DOHH2 (cell line): Measurements from ENCODE around the gene FBXL13.

Experiments used
- H3F3A ChIP-seq: fragments of 200-600 bp; sonication (generic), shearing (Covaris generic); 2 replicates; pipeline ENCODE4 v1.6.0; 2016; ENCODE audit warnings: antibody characterized with exemption, mild to moderate bottlenecking; ENCODE audit not compliant: control insufficient read depth, insufficient read depth
- H3K27ac ChIP-seq: fragments of 200-600 bp; sonication (generic); 2 replicates; pipeline ENCODE4 v1.5.1; 2014; ENCODE audit warnings: low read depth, mild to moderate bottlenecking, low read length, moderate library complexity
- H3K27me3 ChIP-seq: fragments of 200-600 bp; sonication (generic); 2 replicates; pipeline ENCODE4 v1.6.1; 2014; ENCODE audit warnings: mild to moderate bottlenecking, low read length, mixed read lengths; ENCODE audit not compliant: control insufficient read depth
- H3K36me3 ChIP-seq: fragments of 200-600 bp; sonication (generic); 2 replicates; pipeline ENCODE4 v1.6.1; 2014; ENCODE audit warnings: mild to moderate bottlenecking, low read length, moderate library complexity, mixed read lengths; ENCODE audit not compliant: control insufficient read depth
- H3K4me1 ChIP-seq: fragments of 200-600 bp; sonication (generic); 2 replicates; pipeline ENCODE4 v1.6.1; 2014; ENCODE audit warnings: mild to moderate bottlenecking, low read length, mixed read lengths; ENCODE audit not compliant: control insufficient read depth
- H3K4me2 ChIP-seq: fragments of 200-600 bp; sonication (generic); 2 replicates; pipeline ENCODE4 v1.6.0; 2014; ENCODE audit warnings: mild to moderate bottlenecking, low read length, moderate library complexity
- H3K4me3 ChIP-seq: fragments of 200-600 bp; sonication (generic); 2 replicates; pipeline ENCODE4 v1.5.1; 2014; ENCODE audit warnings: mild to moderate bottlenecking, low read length, mixed read lengths
- H3K79me2 ChIP-seq: fragments of 200-600 bp; sonication (generic); 2 replicates; pipeline ENCODE4 v1.6.1; 2014; ENCODE audit warnings: mild to moderate bottlenecking, low read length, mixed read lengths; ENCODE audit not compliant: control insufficient read depth
- H3K9me2 ChIP-seq: fragments of 200-600 bp; sonication (generic); replicated peaks from 2 replicates; pipeline ENCODE4 v1.6.1; 2014; ENCODE audit warnings: mild to moderate bottlenecking, low read length, mixed read lengths; ENCODE audit not compliant: control insufficient read depth
- H3K9me3 ChIP-seq: fragments of 200-600 bp; sonication (generic); 2 replicates; pipeline ENCODE4 v1.6.1; 2014; ENCODE audit warnings: antibody characterized with exemption, low read length, mixed read lengths; ENCODE audit not compliant: control insufficient read depth, insufficient read depth
- H4K20me1 ChIP-seq: fragments of 200-600 bp; sonication (generic); 2 replicates; pipeline ENCODE4 v1.6.0; 2014; ENCODE audit warnings: low read depth, mild to moderate bottlenecking, antibody characterized with exemption, low read length, moderate library complexity; ENCODE audit not compliant: control insufficient read depth, insufficient read depth
- EZH2phosphoT487 ChIP-seq: fragments of 200-600 bp; sonication (generic); IDR thresholded peaks from 2 replicates; pipeline ENCODE4 v1.6.1; 2017; ENCODE audit warnings: borderline replicate concordance, mild to moderate bottlenecking, antibody characterized with exemption, low read length, moderate library complexity, mixed read lengths
- TF ChIP-seq, protein P1 (sequence below): fragments of 200-600 bp; sonication (generic); IDR thresholded peaks from one replicate; pipeline ENCODE4 v1.5.1; 2014; ENCODE audit warnings: antibody characterized with exemption, mild to moderate bottlenecking, low read depth, low read length; ENCODE audit not compliant: poor library complexity, severe bottlenecking

Gene FBXL13

DNA sequence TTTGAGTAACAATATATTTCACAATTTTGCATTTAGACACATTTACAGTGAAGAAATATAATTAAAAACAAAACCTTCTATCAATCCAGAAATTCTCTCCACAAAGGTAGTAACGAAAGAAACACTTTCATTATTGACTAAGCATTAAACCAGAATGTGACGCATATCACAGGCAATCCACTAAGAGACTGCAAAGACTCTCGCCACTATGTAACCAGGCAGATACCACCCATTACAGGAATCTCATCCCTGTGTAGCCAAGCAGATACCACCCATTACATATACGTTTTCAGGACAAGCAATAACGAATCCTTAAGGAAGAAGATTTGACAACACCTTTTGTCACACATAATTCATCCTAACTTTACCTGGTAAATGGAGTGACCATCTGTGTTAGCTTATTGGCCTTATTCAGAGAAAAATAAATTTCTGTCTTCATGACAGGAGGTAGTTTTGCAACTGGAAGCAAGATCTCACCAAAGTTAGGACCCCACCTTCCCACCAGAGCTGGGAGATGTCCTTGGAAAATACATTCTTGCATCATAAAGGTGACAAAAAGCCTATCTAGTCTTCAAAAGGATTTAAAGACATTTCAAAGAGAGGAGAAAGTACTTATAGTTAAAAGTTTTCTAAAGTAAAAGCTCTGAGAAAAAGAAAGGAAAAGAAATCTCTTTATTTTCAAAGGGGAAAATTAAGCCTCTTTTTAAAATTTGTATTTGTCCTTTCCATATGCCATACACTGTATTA lies 131.0 kb downstream of the FBXL13 start:
- Histone ChIP-seq H3K9me3 (no peaks in the 10 kb centered on the region), H3K4me1 (peaks cover 5% of the 10 kb centered on the region), H3K27ac (no peak overlapping the region), H4K20me1 (no peaks in the 10 kb centered on the region), H3F3A (no peaks in the 10 kb centered on the region), H3K9me2 (no peaks in the 10 kb centered on the region), H3K4me2 (no peak overlapping the region), H3K36me3 (no peaks in the 10 kb centered on the region), H3K79me2 (no peaks in the 10 kb centered on the region), H3K4me3 (no peak overlapping the region), H3K27me3 (no peaks in the 10 kb centered on the region)
- TF ChIP-seq, protein P1, sequence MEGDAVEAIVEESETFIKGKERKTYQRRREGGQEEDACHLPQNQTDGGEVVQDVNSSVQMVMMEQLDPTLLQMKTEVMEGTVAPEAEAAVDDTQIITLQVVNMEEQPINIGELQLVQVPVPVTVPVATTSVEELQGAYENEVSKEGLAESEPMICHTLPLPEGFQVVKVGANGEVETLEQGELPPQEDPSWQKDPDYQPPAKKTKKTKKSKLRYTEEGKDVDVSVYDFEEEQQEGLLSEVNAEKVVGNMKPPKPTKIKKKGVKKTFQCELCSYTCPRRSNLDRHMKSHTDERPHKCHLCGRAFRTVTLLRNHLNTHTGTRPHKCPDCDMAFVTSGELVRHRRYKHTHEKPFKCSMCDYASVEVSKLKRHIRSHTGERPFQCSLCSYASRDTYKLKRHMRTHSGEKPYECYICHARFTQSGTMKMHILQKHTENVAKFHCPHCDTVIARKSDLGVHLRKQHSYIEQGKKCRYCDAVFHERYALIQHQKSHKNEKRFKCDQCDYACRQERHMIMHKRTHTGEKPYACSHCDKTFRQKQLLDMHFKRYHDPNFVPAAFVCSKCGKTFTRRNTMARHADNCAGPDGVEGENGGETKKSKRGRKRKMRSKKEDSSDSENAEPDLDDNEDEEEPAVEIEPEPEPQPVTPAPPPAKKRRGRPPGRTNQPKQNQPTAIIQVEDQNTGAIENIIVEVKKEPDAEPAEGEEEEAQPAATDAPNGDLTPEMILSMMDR: no peak
- TF ChIP-seq EZH2phosphoT487: no peak

DNA sequence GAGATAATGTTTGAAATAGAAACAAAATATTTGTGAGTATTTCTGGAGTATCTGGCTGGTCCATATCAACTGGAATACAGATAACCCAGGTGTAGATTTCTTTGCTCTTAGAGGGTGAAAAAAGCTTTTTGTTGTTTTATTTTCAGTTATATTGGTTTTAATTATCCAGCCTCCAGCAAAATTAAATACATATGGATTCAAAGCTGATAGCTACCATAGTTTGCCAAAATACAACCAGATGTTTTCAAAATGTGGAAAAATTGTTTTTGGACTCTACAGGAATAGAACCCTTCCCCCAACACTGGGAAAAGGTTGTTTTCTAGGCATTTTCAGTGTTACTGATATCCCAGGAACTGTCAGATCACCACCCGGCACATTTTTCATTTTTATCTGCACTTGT lies 131.7 kb downstream of the FBXL13 start:
- Histone ChIP-seq H3K4me2 (no peak overlapping the region), H3K4me3 (no peak overlapping the region), H3K27ac (no peak overlapping the region), H3K27me3 (no peaks in the 10 kb centered on the region), H3K79me2 (no peaks in the 10 kb centered on the region), H3K36me3 (no peaks in the 10 kb centered on the region), H3K9me3 (no peaks in the 10 kb centered on the region), H3K9me2 (no peaks in the 10 kb centered on the region), H3K4me1 (peaks cover 6% of the 10 kb centered on the region), H3F3A (no peaks in the 10 kb centered on the region), H4K20me1 (no peaks in the 10 kb centered on the region)
- TF ChIP-seq, protein P1: no peak
- no peak for TF ChIP-seq EZH2phosphoT487

DNA sequence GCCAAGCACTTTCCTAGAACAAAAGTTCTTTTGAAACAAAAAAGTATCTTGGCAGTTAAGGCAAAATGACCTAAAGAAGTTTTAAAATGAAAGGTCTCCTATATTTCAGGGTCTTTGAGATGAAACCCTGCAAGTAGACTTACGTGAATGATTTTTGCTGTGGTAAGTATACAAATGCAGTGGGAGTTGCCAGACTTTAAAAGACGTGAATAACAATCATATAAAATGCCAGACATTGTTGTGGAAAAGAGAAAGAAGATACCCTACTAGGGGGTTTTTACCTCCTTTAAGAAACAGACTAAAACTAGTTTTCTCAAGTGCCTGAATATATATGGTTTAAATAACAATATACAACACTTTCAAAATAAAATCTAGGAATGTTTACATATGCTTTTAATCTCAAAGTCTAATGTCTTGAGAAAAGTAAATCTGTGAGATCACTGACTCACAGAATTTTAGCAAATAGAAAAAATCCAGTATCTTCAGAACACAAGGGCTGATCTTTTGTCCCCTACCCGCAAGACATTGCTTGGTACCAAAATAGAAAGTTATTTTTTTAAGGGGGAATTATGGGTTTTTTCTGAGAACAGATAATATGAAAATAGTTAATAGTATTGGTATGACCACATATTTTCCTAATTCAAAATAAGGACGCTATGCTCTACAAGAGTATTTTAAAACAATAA lies 132.3 kb downstream of the FBXL13 start:
- H3K4me3 ChIP-seq: no peak overlapping the region
- H3K9me2 ChIP-seq: no peaks in the 10 kb centered on the region
- no peak for TF ChIP-seq EZH2phosphoT487
- TF ChIP-seq, protein P1: no peak
- H3K36me3 ChIP-seq: no peaks in the 10 kb centered on the region
- no peak overlapping the region for H3K4me2 ChIP-seq
- H3K79me2 ChIP-seq: no peaks in the 10 kb centered on the region
- no peak overlapping the region for H3K27ac ChIP-seq
- no peaks in the 10 kb centered on the region for H3F3A ChIP-seq
- H4K20me1 ChIP-seq: no peaks in the 10 kb centered on the region
- H3K27me3 ChIP-seq: no peaks in the 10 kb centered on the region
- H3K9me3 ChIP-seq: no peaks in the 10 kb centered on the region
- peaks cover 6% of the 10 kb centered on the region for H3K4me1 ChIP-seq
